Suprapubic skin (tissue), 4 donors: ENCODE measurements around the gene RAD50.

ENCODE experiments used
- POLR2A ChIP-seq, 2 donors: fragments of 450-650 bp; IDR thresholded peaks; one replicate each; pipeline ENCODE4 v1.6.1; 2017; ENCODE audit warnings: antibody characterized with exemption in 2 of 2, mild to moderate bottlenecking in 2 of 2, moderate library complexity in 2 of 2
- POLR2AphosphoS5 ChIP-seq, 3 donors: sonication (generic); formaldehyde crosslinking; IDR thresholded peaks; one replicate each; pipeline ENCODE4 v1.6.1; 2017; ENCODE audit warnings: antibody characterized with exemption in 3 of 3
- TF ChIP-seq, protein P1 (sequence below), 2 donors: fragments of 200-600 bp in 1 of 2; fragments of 450-650 bp in 1 of 2; sonication (generic) in 1 of 2; IDR thresholded peaks; one replicate each; pipeline ENCODE4 v1.5.1; 2016 to 2019; ENCODE audit warnings: antibody characterized with exemption in 2 of 2, mild to moderate bottlenecking in 1 of 2, moderate library complexity in 1 of 2

DNA sequence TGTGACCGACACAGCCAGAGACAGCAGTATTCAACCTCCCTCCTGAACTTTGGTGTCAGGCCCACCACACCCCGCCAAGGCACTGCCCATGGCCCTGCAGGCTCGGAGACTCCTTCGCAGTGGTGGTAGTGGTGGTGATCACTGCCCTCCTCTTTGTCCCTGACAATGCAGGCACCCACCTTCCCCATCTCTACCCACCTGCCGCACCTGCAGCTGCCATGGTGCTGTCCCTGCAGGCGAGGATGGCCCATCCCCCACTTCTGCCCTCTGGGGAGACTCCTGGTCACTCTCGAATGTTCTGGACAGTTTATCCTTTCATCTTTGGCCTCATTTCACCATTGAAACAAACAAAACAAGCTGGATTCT lies 112.7 kb downstream of the RAD50 start:
- TF ChIP-seq, protein P1, sequence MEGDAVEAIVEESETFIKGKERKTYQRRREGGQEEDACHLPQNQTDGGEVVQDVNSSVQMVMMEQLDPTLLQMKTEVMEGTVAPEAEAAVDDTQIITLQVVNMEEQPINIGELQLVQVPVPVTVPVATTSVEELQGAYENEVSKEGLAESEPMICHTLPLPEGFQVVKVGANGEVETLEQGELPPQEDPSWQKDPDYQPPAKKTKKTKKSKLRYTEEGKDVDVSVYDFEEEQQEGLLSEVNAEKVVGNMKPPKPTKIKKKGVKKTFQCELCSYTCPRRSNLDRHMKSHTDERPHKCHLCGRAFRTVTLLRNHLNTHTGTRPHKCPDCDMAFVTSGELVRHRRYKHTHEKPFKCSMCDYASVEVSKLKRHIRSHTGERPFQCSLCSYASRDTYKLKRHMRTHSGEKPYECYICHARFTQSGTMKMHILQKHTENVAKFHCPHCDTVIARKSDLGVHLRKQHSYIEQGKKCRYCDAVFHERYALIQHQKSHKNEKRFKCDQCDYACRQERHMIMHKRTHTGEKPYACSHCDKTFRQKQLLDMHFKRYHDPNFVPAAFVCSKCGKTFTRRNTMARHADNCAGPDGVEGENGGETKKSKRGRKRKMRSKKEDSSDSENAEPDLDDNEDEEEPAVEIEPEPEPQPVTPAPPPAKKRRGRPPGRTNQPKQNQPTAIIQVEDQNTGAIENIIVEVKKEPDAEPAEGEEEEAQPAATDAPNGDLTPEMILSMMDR (IDR thresholded peaks at IDR 0.05): no peak
- TF ChIP-seq POLR2A (IDR thresholded peaks at IDR 0.05) (no peak), POLR2AphosphoS5 (IDR thresholded peaks at IDR 0.05) (no peak)
